Breast epithelium (tissue), 4 donors: ENCODE data around the gene DNAAF8. TPM values are rescaled to one million over a fixed set of nuclear protein-coding genes. Genes with fewer than 3 reads are reported as not detected.

Experiments used
- DNase-seq, 2 donors: peaks; one replicate each; pipeline ENCODE4 v3.0.0-alpha.2; 2019; ENCODE audit warnings: low spot score in 2 of 2
- H3K27ac ChIP-seq, 2 donors: fragments of 200-600 bp; sonication (generic) in 1 of 2; one replicate each; pipeline ENCODE4 v1.5.1; 2016 to 2019; ENCODE audit warnings: mild to moderate bottlenecking in 1 of 2
- H3K27me3 ChIP-seq, 2 donors: fragments of 200-600 bp; sonication (generic) in 1 of 2; one replicate each; pipeline versions ENCODE4 v1.5.1 to v1.6.0; 2017 to 2019; ENCODE audit warnings: control low read depth in 1 of 2, mild to moderate bottlenecking in 1 of 2
- H3K36me3 ChIP-seq: fragments of 200-600 bp; one replicate; pipeline ENCODE4 v1.5.1; 2019
- H3K4me1 ChIP-seq, 2 donors: fragments of 200-600 bp; sonication (generic); one replicate each; pipeline ENCODE4 v1.5.1; 2016 to 2019; ENCODE audit warnings: control low read depth in 1 of 2
- H3K4me3 ChIP-seq, 3 donors: fragments of 200-600 bp; sonication (generic); 1 replicate in 2 of 3; 2 replicates in 1 of 3; pipeline ENCODE4 v1.5.1; 2016 to 2019; ENCODE audit warnings: mild to moderate bottlenecking in 3 of 3, moderate library complexity in 2 of 3
- H3K9me3 ChIP-seq, 2 donors: fragments of 200-600 bp; sonication (generic) in 1 of 2; one replicate each; pipeline ENCODE4 v1.5.1; 2016 to 2019; ENCODE audit warnings: control low read depth in 1 of 2
- POLR2A ChIP-seq: fragments of 450-650 bp; IDR thresholded peaks from one replicate; pipeline ENCODE4 v1.6.1; 2016; ENCODE audit warnings: antibody characterized with exemption, mild to moderate bottlenecking, moderate library complexity
- POLR2AphosphoS5 ChIP-seq, 3 donors: sonication (generic); formaldehyde crosslinking; IDR thresholded peaks; one replicate each; pipeline ENCODE4 v1.6.1; 2017; ENCODE audit warnings: antibody characterized with exemption in 3 of 3
- intact Hi-C: fragments of 100-400 bp; cut with DNase I; formaldehyde crosslinking; loops from one replicate; pipeline ENCODE4 v1.15.1; 2023; ENCODE audit warnings: low total_unique reads
- total RNA-seq, 3 donors: library from RNA; depleted of rRNA; stranded (reverse); fragments of >200 nt; gene quantifications; one replicate each; pipeline ENCODE4 v1.1.0, GENCODE V29; 2016
- TF ChIP-seq, protein P1 (sequence below), 3 donors: fragments of 450-650 bp; IDR thresholded peaks; one replicate each; pipeline ENCODE4 v1.5.1; 2016 to 2017; ENCODE audit warnings: antibody characterized with exemption in 3 of 3, mild to moderate bottlenecking in 3 of 3, moderate library complexity in 3 of 3

The DNAAF8 gene
- total RNA-seq, 3 donors from 2014 or later, result 1.3 to 2.3 (median 1.8) TPM

DNA sequence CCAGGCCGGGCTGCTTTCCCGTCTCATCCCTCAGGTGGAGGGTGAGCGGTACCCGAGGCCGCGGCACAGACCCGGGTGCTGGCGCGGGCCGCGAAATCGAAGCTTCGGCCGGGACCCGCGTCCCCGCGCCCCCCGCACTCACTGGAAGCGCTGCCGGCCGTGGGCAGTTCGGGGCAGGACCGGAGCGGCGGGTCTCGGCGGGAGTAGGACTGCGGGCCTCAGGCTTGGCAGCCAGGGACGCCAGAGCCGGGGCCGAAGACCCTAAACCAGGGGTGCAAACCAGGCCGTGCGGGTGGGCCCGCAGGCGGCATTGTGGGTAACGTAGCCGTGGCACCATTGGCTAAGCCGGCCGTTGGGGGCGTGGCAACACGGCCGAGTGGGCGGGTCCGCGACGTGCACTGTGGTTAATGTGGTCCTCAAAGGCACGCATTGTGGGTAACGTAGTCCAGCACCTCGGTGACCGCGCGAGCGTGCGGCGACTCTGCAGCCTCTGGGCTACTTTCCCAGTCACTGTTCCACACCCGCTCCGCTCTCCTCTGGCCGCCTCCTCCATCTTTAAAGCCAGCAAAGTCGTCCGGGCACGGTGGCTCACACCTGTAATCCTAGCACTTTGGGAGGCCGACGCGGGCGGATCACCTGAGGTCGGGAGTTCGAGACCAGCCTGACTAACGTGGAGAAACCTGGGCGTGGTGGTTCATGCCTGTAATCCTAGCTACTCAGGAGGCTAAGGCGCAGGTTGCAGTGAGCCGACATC, 32.7 kb downstream of the DNAAF8 start, which contains the start of gene ZNF500:
Gene ZNF500, minus strand, starts transcription at position 288 of the 754 bp plus-strand sequence. CDS start 1,184 bp downstream, outside the sequence.
- TF ChIP-seq POLR2AphosphoS5 (IDR thresholded peaks at IDR 0.05), result peak; percentile 64 to 73 (median 69)
- no peak for TF ChIP-seq POLR2A
- TF ChIP-seq, protein P1, sequence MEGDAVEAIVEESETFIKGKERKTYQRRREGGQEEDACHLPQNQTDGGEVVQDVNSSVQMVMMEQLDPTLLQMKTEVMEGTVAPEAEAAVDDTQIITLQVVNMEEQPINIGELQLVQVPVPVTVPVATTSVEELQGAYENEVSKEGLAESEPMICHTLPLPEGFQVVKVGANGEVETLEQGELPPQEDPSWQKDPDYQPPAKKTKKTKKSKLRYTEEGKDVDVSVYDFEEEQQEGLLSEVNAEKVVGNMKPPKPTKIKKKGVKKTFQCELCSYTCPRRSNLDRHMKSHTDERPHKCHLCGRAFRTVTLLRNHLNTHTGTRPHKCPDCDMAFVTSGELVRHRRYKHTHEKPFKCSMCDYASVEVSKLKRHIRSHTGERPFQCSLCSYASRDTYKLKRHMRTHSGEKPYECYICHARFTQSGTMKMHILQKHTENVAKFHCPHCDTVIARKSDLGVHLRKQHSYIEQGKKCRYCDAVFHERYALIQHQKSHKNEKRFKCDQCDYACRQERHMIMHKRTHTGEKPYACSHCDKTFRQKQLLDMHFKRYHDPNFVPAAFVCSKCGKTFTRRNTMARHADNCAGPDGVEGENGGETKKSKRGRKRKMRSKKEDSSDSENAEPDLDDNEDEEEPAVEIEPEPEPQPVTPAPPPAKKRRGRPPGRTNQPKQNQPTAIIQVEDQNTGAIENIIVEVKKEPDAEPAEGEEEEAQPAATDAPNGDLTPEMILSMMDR (IDR thresholded peaks at IDR 0.05), result no peak
- Histone ChIP-seq H3K27me3 (no peaks in the 10 kb centered on the region), H3K4me1 (peaks cover 6 to 14% of the 10 kb centered on the region in 2 donors), H3K4me3 (peak within 1 kb of the TSS; percentile 83 to 93 (median 87)), H3K9me3 (no peaks in the 10 kb centered on the region), H3K36me3 (no peaks in the 10 kb centered on the region), H3K27ac (peak within 1 kb of the TSS; percentile 89 to 93)
- intact Hi-C loops, result no loop called here
- DNase-seq, result peak; percentile 98

DNA sequence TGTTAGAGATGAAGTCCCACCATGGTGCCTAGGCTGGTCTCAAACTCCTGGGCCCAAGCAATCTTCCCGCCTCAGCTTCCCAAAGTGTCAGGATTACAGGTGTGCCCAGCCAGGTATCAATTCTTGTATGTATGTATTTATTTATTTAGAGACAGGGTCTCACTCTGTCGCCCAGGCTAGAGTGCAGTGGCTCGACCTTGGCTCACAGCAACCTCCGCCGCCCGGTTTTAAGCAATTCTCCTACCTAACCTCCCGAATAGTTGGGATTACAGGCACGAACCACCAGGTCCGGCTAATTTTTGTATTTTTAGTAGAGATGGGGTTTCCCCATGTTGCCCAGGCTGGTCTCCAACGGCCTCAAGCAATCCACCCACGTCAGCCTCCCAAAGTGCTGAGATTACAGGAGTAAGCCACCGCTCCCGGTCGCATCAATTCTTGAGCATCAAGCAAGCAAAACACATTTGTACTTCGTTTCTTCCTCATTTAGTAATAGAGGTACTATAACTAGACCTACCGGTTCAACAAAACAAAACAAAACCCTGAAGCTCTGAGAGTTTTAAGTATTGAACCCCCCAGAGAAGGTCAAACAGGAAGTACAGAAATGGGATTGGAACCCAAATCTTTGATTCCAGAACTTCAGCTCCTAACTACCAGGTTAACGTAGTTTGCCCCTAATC, 33.7 kb downstream of the DNAAF8 start:
- DNase-seq, result peak in 1 of 2 donors; percentile 64
- intact Hi-C loops, result no loop called here
- TF ChIP-seq, protein P1 (IDR thresholded peaks at IDR 0.05), result no peak
- TF ChIP-seq POLR2A (no peak), POLR2AphosphoS5 (IDR thresholded peaks at IDR 0.05) (no peak)

GRCh38 chr16:4768549-4769305, 34.4 kb downstream of the DNAAF8 start:
- intact Hi-C loops, result no loop called here
- TF ChIP-seq POLR2A (peak; percentile 90), POLR2AphosphoS5 (IDR thresholded peaks at IDR 0.05) (peak; percentile 74 to 94 (median 87))
- TF ChIP-seq, protein P1 (IDR thresholded peaks at IDR 0.05), result no peak
- Histone ChIP-seq H3K27me3 (no peaks in the 10 kb centered on the region), H3K9me3 (no peaks in the 10 kb centered on the region), H3K4me3 (peak overlapping the region; percentile 52 to 87 (median 83)), H3K27ac (peak overlapping the region; percentile 89 to 93), H3K36me3 (no peaks in the 10 kb centered on the region), H3K4me1 (peaks cover 6 to 14% of the 10 kb centered on the region in 2 donors)
- peak; percentile 96 to 98 for DNase-seq

More for the DNA sequence above, 33.7 kb downstream of the DNAAF8 start:
- Histone ChIP-seq H3K36me3 (no peaks in the 10 kb centered on the region), H3K4me1 (peaks cover 6 to 14% of the 10 kb centered on the region in 2 donors), H3K9me3 (no peaks in the 10 kb centered on the region), H3K27me3 (no peaks in the 10 kb centered on the region), H3K27ac (peak overlapping the region; percentile 89 to 93), H3K4me3 (peak overlapping the region; percentile 52 to 87 (median 83))

GRCh38 chr16:4769306-4769638, 34.9 kb downstream of the DNAAF8 start:
- intact Hi-C loops, result no loop called here
- peaks cover 6 to 14% of the 10 kb centered on the region in 2 donors for H3K4me1 ChIP-seq

More at GRCh38 chr16:4769306-4769638, 34.9 kb downstream of the DNAAF8 start:
- H3K27ac ChIP-seq, result peak overlapping the region; percentile 89 to 93
- no peaks in the 10 kb centered on the region for H3K36me3 ChIP-seq
- DNase-seq, result no peak
- TF ChIP-seq POLR2AphosphoS5 (IDR thresholded peaks at IDR 0.05) (no peak), POLR2A (no peak)
- TF ChIP-seq, protein P1 (IDR thresholded peaks at IDR 0.05), result no peak
- H3K27me3 ChIP-seq, result no peaks in the 10 kb centered on the region
- H3K4me3 ChIP-seq, result peak overlapping the region; percentile 52 to 87 (median 83)
- H3K9me3 ChIP-seq, result no peaks in the 10 kb centered on the region
